GM12801 (cell line): Measurements from ENCODE around the gene ORAI3.

ENCODE experiments used
- TF ChIP-seq, protein P1 (sequence below): IDR thresholded peaks from one replicate; pipeline ENCODE4 v1.5.1; 2011; ENCODE audit warnings: control low read depth; ENCODE audit not compliant: insufficient read length; ENCODE audit errors: extremely low read depth

Gene ORAI3

DNA sequence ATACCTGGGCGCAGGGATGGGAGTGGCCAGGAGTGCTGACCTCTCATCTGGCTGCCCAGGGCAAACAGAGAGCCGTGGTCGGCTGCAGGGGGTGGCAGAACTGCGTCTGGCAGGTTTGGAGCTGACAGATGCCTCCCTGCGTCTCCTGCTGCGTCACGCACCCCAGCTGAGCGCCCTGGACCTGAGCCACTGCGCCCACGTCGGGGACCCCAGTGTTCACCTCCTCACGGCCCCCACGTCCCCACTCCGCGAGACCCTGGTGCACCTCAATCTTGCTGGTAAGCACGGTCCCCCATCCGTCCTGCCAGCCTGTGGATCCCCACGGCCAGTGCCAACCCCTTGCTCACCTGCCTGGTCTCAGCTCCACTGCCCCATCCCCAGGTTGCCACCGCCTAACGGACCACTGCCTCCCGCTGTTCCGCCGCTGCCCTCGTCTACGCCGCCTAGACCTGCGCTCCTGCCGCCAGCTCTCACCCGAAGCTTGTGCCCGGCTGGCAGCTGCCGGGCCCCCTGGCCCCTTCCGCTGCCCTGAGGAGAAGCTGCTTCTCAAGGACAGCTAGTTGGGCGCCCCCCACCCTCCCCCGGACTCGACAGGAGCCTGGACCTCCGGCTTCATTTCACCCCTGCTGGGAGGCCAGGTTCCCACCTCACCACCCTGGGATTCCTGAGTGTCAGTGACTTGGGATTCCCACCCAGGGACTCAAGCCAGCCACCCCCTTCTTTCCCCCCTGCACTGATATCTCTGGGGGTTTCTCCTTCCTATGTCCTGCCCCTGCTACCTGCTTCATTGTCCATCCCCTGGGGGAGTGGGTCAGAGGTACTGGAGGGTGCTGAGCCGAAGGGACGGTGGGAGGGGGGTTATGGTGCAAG lies 2.0 kb upstream of the ORAI3 start:
- TF ChIP-seq, protein P1, sequence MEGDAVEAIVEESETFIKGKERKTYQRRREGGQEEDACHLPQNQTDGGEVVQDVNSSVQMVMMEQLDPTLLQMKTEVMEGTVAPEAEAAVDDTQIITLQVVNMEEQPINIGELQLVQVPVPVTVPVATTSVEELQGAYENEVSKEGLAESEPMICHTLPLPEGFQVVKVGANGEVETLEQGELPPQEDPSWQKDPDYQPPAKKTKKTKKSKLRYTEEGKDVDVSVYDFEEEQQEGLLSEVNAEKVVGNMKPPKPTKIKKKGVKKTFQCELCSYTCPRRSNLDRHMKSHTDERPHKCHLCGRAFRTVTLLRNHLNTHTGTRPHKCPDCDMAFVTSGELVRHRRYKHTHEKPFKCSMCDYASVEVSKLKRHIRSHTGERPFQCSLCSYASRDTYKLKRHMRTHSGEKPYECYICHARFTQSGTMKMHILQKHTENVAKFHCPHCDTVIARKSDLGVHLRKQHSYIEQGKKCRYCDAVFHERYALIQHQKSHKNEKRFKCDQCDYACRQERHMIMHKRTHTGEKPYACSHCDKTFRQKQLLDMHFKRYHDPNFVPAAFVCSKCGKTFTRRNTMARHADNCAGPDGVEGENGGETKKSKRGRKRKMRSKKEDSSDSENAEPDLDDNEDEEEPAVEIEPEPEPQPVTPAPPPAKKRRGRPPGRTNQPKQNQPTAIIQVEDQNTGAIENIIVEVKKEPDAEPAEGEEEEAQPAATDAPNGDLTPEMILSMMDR, result no peak

DNA sequence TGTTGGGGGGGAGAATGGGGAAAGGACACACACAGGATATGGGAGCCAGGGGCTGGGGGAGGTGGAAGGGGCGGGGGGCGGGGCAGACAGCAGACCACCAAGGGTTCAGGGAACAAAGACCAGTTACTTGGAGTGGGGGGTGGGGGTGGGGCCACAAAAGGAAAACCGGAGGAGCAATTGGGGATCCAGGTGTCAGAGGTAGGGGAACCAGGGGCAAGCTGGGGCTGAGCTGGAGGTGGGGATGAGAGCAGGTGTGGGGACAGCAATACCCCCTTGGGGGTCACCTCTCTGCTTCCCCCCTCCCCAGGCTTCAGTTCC lies 1.4 kb upstream of the ORAI3 start:
- TF ChIP-seq, protein P1, result no peak

DNA sequence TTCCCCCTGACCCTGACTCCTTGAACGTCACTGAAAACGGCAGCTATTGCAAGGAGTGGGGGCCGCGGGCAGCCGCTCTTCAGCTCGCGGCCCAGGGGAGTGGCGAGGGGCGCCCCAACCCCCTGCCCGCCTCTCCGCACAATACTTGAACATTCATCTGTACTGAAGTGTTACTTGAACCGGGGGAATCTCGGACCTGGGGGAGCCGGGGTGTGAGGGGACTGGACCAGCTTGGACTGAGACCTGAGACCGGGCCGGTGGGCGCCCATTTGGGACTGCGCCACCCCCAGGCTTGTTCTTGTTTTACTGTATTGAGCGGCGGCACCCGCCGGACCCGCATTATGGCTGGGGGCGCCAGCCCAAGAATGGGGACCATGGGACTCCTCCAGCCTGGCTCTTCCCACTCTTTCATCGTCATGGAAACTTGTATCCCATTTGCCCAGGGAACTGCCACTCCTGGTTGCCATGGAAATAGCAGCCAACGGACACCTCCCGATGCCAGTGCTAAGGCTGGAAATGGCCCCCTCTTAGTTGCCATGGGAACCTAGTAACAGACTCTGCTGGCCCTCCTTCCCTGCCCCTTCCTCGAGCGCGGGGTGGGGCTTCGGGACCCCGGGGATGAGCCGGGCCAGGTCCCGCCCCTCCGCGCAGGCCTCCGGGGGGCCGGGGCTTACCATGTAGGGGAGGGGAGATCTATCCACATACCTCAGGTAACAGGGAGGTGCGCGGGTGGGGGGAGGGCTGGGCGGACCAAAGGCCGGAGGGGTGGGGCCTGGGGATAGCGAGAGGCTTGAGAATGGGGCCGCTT lies 805 bp upstream of the ORAI3 start:
- TF ChIP-seq, protein P1, result no peak

DNA sequence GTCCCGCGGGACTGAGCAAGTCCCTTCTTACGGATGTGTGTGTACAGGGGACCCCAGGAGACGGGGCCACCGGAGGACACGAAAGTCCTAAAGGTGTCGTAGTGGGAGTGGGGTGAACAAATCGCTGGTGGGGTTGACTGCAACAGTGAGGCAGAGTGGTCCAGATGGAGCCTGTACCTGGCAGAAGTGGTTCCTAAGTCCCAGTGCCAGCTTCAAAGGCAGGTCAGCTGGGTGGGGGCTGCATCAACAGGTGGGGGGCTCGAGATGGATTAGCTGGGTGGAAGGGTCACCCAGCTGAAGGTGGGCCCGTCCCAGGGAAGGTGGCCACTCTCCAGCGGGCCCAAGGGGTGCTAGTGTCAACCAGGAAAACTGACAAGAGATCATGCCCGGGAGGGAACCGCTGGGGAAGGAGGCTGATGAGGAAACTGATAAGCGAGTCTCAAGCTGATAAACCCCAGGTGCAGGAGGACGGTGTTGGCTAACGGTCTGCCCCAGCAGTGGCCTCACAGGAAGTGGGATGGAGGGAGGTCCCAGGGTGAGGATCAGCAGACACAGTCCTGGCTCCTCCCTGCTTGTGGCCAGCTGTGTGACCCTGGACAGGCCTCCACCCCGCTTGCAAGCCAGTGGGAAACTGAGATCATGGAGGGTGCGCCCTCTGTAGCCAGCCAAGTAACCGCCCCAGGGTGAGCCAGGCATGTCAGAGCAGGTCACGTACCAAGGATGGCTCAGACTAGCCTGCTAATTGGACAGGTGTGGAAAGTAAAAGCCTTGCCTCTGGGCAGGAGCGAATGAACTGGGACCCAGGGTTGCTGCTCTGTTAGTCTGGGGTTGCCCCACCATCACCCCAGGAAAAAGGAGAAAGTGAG lies 1.0 kb downstream of the ORAI3 start:
- TF ChIP-seq, protein P1, result no peak

DNA sequence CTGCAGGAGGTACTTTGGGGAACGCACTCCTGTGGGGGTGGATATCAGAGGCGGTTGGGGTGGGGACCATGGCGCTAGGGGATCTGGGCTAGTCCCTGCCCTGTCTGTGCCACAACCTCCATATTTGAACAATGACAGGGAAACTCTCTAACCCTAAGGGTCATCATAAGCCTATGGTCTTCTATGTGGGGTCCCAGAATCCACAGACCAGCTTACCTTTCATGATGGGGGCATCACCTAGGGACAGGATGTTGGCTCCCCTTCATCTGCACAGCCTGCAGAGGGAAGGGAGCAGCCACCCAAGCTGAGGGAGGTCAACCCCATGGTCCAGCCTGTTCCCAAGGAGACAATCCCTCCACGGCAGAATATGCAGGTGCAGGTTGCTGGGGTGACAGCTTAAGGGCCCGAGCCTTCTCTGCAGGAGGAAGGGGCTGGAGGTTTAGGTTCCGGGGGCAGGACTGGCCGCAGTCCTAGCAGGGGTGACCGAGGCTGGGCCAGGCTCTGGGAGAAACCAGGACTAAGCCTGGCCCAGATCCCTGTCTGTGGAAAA lies 1.7 kb downstream of the ORAI3 start:
- TF ChIP-seq, protein P1, result no peak

DNA sequence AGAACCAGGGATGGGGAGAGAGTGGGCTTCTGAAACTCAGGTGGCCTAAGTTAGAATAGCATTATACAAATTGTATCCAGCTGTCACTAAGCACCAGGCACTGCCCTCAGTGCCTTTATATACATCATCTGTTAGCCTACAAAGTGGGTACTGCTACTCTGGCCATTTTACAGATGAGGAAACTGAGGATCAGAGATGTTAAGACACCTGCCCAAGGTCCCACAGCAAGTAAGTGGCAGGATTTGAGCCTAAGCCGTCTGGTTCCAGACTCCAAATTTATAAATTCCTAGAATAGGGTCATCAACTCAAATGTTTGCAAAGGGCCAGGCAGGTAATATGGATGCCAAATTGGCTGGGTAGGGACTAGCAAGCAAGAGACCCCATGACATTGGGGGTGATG lies 2.3 kb downstream of the ORAI3 start:
- TF ChIP-seq, protein P1, result no peak
